SK-N-SH treated with all-trans-retinoic acid at 6 μM for 48 hours (cell line): ENCODE results near the gene GCGR.

Experiments
- BACH2 ChIP-seq: fragments of 250-450 bp; sonication (Bioruptor Pico); IDR thresholded peaks from 2 replicates; pipeline ENCODE4 v1.9.0; 2021; ENCODE audit warnings: mild to moderate bottlenecking, borderline replicate concordance
- GLIS3 ChIP-seq: fragments of 250-450 bp; sonication (Bioruptor Pico); IDR thresholded peaks from 2 replicates; pipeline ENCODE4 v1.5.0; 2020; ENCODE audit warnings: mild to moderate bottlenecking, moderate library complexity
- ISL1 ChIP-seq: fragments of 250-450 bp; sonication (Bioruptor Pico); IDR thresholded peaks from 2 replicates; pipeline ENCODE4 v2.1.2; 2022; ENCODE audit warnings: mild to moderate bottlenecking, moderate library complexity
- OSR1 ChIP-seq: fragments of 250-450 bp; sonication (Bioruptor Pico); IDR thresholded peaks from 2 replicates; pipeline ENCODE4 v1.8.0; 2022; ENCODE audit warnings: moderate library complexity, mild to moderate bottlenecking, inconsistent platforms
- PATZ1 ChIP-seq: fragments of 250-450 bp; sonication (Bioruptor Pico); IDR thresholded peaks from 2 replicates; pipeline ENCODE4 v1.8.0; 2020; ENCODE audit warnings: mild to moderate bottlenecking, moderate library complexity, borderline replicate concordance
- POU6F1 ChIP-seq: fragments of 250-450 bp; sonication (Bioruptor Pico); IDR thresholded peaks from 2 replicates; pipeline ENCODE4 v1.8.0; 2021; ENCODE audit warnings: low read depth, mild to moderate bottlenecking, moderate library complexity, borderline replicate concordance
- TOX ChIP-seq: fragments of 250-450 bp; sonication (Bioruptor Pico); IDR thresholded peaks from 2 replicates; pipeline ENCODE4 v1.8.0; 2021; ENCODE audit warnings: mild to moderate bottlenecking, moderate library complexity, borderline replicate concordance
- ZFP3 ChIP-seq: fragments of 250-450 bp; sonication (Bioruptor Pico); IDR thresholded peaks from 2 replicates; pipeline ENCODE4 v1.5.0; 2020; ENCODE audit warnings: mild to moderate bottlenecking, moderate library complexity
- ZNF565 ChIP-seq: fragments of 450-650 bp; formaldehyde crosslinking; conservative IDR thresholded peaks from 2 replicates; pipeline ENCODE4 v1.5.0; 2020; ENCODE audit warnings: low read depth, mild to moderate bottlenecking, moderate library complexity
- ZNF70 ChIP-seq: fragments of 450-650 bp; formaldehyde crosslinking; IDR thresholded peaks from 2 replicates; pipeline ENCODE4 v1.5.0; 2020; ENCODE audit warnings: mild to moderate bottlenecking, moderate library complexity

- TF ChIP-seq ZNF565 (CRISPR knock-in tag) (no peak), OSR1 (CRISPR knock-in tag) (no peak), GLIS3 (CRISPR knock-in tag) (no peak), ZNF70 (CRISPR knock-in tag) (no peak), TOX (CRISPR knock-in tag) (no peak), ZFP3 (no peak), BACH2 (CRISPR knock-in tag) (no peak), PATZ1 (CRISPR knock-in tag) (no peak), ISL1 (CRISPR knock-in tag) (no peak), POU6F1 (CRISPR knock-in tag) (no peak)
These were observed 47.5 kb downstream of the GCGR start for GRCh38 chr17:81851423-81851822.
